GM13976 (cell line): Measurements from ENCODE around the gene STK32A.

Experiments used
- DNase-seq: peaks from one replicate; pipeline ENCODE4 v3.0.0; 2012; ENCODE audit warnings: low spot score
- in situ Hi-C: fragments of 300-500 bp; cut with MboI; formaldehyde crosslinking; loops from one replicate; pipeline ENCODE4 v1.12.0; 2022; ENCODE audit warnings: low sequenced_read_pairs, mixed read lengths, inconsistent platforms; ENCODE audit not compliant: unreplicated experiment
- TF ChIP-seq, protein P1 (sequence below): IDR thresholded peaks from 2 replicates; pipeline ENCODE4 v1.5.1; 2012; ENCODE audit warnings: borderline replicate concordance, mild to moderate bottlenecking; ENCODE audit not compliant: insufficient read depth; ENCODE audit errors: extremely low read depth, missing control alignments, control extremely low read depth

STK32A gene

DNA sequence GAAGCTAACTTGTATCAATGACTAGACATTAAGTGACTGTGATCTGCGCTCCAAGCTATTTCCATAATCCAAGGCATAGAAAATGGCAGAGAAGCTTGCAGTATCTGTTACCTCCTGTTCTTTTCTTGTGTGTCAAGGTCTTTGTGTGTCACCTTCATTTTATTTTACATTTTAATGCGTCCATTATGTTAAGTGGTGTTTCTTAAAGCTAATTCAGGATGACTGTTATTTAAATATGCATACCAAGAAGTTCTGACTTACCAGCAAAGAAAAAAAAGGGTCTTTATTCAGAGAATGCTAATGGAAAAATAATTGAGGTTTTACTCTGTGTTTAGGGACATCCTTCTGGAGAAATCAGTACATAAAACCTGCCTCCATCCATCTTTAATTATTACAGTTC lies 52.3 kb downstream of the STK32A start:
- in situ Hi-C loops, result no loop called here
- TF ChIP-seq, protein P1, sequence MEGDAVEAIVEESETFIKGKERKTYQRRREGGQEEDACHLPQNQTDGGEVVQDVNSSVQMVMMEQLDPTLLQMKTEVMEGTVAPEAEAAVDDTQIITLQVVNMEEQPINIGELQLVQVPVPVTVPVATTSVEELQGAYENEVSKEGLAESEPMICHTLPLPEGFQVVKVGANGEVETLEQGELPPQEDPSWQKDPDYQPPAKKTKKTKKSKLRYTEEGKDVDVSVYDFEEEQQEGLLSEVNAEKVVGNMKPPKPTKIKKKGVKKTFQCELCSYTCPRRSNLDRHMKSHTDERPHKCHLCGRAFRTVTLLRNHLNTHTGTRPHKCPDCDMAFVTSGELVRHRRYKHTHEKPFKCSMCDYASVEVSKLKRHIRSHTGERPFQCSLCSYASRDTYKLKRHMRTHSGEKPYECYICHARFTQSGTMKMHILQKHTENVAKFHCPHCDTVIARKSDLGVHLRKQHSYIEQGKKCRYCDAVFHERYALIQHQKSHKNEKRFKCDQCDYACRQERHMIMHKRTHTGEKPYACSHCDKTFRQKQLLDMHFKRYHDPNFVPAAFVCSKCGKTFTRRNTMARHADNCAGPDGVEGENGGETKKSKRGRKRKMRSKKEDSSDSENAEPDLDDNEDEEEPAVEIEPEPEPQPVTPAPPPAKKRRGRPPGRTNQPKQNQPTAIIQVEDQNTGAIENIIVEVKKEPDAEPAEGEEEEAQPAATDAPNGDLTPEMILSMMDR, result no peak
- no peak for DNase-seq

DNA sequence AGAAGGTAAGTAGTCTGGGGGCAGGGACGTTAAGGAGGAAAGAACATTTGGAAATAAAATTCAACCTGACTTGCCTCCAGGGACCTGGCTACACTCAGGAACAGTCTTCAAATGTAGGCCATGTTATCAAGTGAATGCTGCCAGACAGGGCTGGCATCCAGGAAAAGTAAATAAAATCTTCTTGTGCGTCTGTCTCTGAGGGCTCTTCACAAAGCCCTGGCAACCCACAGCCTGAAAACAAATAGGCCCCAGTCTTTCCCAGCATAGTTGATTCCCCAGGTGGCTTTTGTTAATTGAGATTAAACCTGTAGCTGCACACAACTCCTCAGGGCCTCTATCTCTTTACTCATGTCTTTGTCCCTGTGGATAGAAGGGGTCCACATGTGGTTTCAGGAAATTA lies 55.4 kb downstream of the STK32A start:
- in situ Hi-C loops, result no loop called here
- TF ChIP-seq, protein P1, result no peak
- DNase-seq, result no peak

DNA sequence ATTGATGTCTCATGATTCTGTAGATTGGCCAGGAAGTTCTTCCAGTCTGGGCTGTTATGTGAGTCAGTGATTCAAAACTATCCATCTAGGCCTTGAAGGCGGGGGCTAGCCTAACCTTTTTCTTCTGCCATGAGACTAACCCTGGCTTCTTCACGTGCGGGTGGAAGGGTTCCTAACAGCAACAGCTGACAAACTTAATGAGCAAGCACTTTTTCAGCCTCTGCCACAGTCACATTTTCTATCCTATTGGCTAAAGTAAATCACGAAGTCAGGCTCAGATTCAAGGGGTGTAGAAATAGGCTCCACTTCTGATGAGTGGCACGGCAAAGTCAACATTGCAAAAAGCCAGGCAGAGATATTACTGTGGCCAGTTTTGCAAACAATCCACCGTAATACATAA lies 68.4 kb downstream of the STK32A start:
- TF ChIP-seq, protein P1, result no peak
- DNase-seq, result no peak
- in situ Hi-C loops, result no loop called here

DNA sequence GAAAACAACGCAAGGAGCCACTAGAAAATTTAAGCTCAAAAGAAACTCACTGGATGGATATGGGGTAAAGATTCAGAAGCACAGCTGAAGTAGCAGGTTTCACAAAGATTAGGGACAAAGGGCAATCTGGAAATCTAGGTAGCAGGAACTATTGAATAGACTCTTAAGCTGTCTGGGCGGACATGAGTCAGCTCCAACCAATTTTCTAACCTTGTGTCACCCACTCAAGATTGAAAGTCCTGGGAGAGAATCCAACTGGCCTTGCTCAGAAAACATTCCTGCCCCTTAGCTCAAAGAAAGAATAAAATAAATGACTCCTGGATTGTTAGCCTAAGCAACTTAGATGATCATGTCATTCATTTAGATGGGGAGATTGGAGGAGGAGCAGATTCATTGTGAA lies 69.2 kb downstream of the STK32A start:
- no peak for DNase-seq
- in situ Hi-C loops, result no loop called here
- TF ChIP-seq, protein P1, result no peak

DNA sequence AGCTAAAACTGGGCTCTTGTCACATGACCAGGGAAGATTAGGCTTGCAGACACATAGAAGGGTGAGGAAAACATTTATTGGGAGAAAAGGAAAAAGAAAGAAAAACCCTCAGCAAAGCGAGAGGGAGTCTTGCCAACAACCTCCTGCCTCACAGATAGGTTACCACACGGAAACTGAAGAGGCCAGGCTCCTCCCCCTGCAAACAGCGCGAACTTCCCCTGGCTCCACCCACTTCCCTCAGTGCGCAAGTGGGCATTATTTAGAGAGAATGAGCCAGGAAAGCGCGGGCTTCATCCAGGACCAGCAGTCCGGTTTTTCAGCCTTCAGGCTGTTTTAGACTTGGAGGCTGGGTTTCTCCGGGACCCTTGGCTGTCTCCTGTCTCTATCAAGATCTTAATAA lies 70.3 kb downstream of the STK32A start:
- no peak for DNase-seq
- in situ Hi-C loops, result no loop called here
- TF ChIP-seq, protein P1, result no peak

DNA sequence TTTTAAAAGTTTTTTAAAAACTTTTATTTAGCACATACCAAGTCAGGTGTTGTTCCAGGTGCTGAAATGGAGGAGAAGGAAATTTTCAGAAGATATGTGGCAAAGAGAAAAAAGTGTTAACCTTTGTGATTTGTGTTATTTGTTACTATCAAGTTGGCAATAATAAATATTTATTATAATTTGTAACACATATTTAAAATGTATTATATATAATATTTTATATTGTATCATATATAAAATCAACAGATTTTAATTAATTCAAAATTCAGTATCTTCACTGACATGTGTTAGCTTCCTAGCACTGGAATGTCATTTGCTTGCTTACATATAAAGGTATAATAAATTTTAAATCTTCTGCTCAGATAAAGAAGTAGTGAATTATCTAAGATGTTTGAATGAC lies 71.5 kb downstream of the STK32A start:
- in situ Hi-C loops, result no loop called here
- no peak for DNase-seq

More for the DNA sequence above, 71.5 kb downstream of the STK32A start:
- TF ChIP-seq, protein P1, result no peak
